Smooth muscle cell (in vitro differentiated cells): ENCODE results near the gene SNTG2. TPM values are rescaled to one million over a fixed set of nuclear protein-coding genes. Genes with fewer than 3 reads are reported as not detected.
"Not testable (repeated sequence)": the region's sequence is repeated elsewhere in the genome, so short reads cannot be mapped to it uniquely, and the experiment has no call there.

Source experiments
- DNase-seq: peaks from one replicate; lab custom pipeline; 2025; ENCODE audit not compliant: unreplicated experiment; lab: John Stamatoyannopoulos, UW
- H2AFZ ChIP-seq: fragments of 200-600 bp; sonication (generic); 2 replicates; pipeline ENCODE4 v1.6.0; 2016; ENCODE audit warnings: antibody characterized with exemption, low read depth, mild to moderate bottlenecking
- H3F3A ChIP-seq: fragments of 200-600 bp; sonication (generic); 2 replicates; pipeline ENCODE4 v1.6.0; 2017; ENCODE audit warnings: antibody characterized with exemption, low read depth
- H3K27ac ChIP-seq: fragments of 200-600 bp; sonication (generic); 2 replicates; pipeline ENCODE4 v1.5.1; 2016; ENCODE audit warnings: low read depth, mild to moderate bottlenecking
- H3K27me3 ChIP-seq: fragments of 200-600 bp; sonication (generic); 2 replicates; pipeline ENCODE4 v1.6.1; 2016; ENCODE audit warnings: low read depth, mild to moderate bottlenecking
- H3K36me3 ChIP-seq: fragments of 200-600 bp; sonication (generic); 2 replicates; pipeline ENCODE4 v1.5.1; 2016; ENCODE audit warnings: low read depth
- H3K4me1 ChIP-seq: fragments of 200-600 bp; sonication (generic); 2 replicates; pipeline ENCODE4 v1.5.1; 2016; ENCODE audit warnings: low read depth
- H3K4me2 ChIP-seq: fragments of 200-600 bp; sonication (generic); 2 replicates; pipeline ENCODE4 v1.6.0; 2016; ENCODE audit warnings: mild to moderate bottlenecking
- H3K4me3 ChIP-seq: fragments of 200-600 bp; sonication (generic); 2 replicates; pipeline ENCODE4 v1.5.1; 2016; ENCODE audit warnings: mild to moderate bottlenecking
- H3K79me2 ChIP-seq: fragments of 200-600 bp; sonication (generic); 2 replicates; pipeline ENCODE4 v1.6.0; 2016; ENCODE audit warnings: low read depth, mild to moderate bottlenecking
- H3K9ac ChIP-seq: fragments of 200-600 bp; sonication (generic); 2 replicates; pipeline ENCODE4 v1.6.0; 2016; ENCODE audit warnings: low read depth
- H3K9me3 ChIP-seq: fragments of 200-600 bp; sonication (generic); replicated peaks from 2 replicates; pipeline ENCODE4 v1.5.1; 2016; ENCODE audit warnings: low read depth
- H4K20me1 ChIP-seq: fragments of 200-600 bp; sonication (generic); 2 replicates; pipeline ENCODE4 v1.6.0; 2016; ENCODE audit warnings: low read depth
- WGBS: methylation state at CpG from one replicate; pipeline ENCODE4 v1.1.7; 2016; ENCODE audit warnings: low lambda C conversion rate; 5-methylcytosine and 5-hydroxymethylcytosine counted together
- polyA plus RNA-seq: library from polyadenylated mRNA; unstranded; fragments of >200 nt; fragmentation: Nextera tagmentation; extraction: Ambion mirVana; gene quantifications from 2 replicates; pipeline ENCODE4 v1.2.1, GENCODE V29; 2016
- total RNA-seq: library from RNA; depleted of rRNA; stranded (reverse); fragments of >200 nt; gene quantifications from 2 replicates; pipeline ENCODE4 v1.2.3, GENCODE V29; 2014
- TF ChIP-seq, protein P1 (sequence below): fragments of 200-600 bp; sonication (generic); IDR thresholded peaks from 2 replicates; pipeline ENCODE4 v1.5.1; 2017; ENCODE audit warnings: borderline replicate concordance, mild to moderate bottlenecking, antibody characterized with exemption; ENCODE audit not compliant: insufficient read depth, poor library complexity, severe bottlenecking

Gene SNTG2
- total and polyA plus RNA-seq, 2 experiments from 2014 or later, result 0.56 TPM; not detected in 1

DNA sequence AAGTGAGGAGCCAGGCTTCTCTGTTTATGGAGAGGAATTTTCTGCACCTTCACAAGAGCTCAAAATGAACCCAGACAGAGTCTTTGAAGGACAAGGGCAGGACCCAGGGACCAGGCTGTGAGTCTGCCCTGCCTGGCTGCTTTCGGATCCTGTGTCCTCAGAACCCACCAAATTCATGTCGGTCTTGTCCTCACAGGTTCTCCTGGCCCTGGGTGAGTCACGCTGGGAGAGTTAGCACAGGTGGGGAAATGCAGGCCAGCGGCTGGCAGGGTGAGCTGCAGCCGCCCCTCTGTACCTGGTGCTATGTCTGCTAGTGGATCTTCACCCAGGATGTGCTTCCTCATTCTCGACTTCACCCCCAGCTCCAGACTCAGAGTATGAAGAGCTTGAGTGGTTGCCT is 426.8 kb downstream of the SNTG2 start:
- H2AFZ ChIP-seq, result no peak overlapping the region
- H3K9me3 ChIP-seq, result no peaks in the 10 kb centered on the region
- no peaks in the 10 kb centered on the region for H3F3A ChIP-seq
- H3K79me2 ChIP-seq, result no peaks in the 10 kb centered on the region
- H3K36me3 ChIP-seq, result no peaks in the 10 kb centered on the region
- 87% methylated on average over 6 of the region's 6 CpGs for WGBS
- H3K9ac ChIP-seq, result no peak overlapping the region
- H4K20me1 ChIP-seq, result no peaks in the 10 kb centered on the region
- no peaks in the 10 kb centered on the region for H3K4me1 ChIP-seq
- no peak overlapping the region for H3K27ac ChIP-seq
- H3K4me2 ChIP-seq, result no peak overlapping the region
- TF ChIP-seq, protein P1, sequence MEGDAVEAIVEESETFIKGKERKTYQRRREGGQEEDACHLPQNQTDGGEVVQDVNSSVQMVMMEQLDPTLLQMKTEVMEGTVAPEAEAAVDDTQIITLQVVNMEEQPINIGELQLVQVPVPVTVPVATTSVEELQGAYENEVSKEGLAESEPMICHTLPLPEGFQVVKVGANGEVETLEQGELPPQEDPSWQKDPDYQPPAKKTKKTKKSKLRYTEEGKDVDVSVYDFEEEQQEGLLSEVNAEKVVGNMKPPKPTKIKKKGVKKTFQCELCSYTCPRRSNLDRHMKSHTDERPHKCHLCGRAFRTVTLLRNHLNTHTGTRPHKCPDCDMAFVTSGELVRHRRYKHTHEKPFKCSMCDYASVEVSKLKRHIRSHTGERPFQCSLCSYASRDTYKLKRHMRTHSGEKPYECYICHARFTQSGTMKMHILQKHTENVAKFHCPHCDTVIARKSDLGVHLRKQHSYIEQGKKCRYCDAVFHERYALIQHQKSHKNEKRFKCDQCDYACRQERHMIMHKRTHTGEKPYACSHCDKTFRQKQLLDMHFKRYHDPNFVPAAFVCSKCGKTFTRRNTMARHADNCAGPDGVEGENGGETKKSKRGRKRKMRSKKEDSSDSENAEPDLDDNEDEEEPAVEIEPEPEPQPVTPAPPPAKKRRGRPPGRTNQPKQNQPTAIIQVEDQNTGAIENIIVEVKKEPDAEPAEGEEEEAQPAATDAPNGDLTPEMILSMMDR, result no peak
- no peak for DNase-seq
- peaks cover 4% of the 10 kb centered on the region for H3K27me3 ChIP-seq
- H3K4me3 ChIP-seq, result no peak overlapping the region

DNA sequence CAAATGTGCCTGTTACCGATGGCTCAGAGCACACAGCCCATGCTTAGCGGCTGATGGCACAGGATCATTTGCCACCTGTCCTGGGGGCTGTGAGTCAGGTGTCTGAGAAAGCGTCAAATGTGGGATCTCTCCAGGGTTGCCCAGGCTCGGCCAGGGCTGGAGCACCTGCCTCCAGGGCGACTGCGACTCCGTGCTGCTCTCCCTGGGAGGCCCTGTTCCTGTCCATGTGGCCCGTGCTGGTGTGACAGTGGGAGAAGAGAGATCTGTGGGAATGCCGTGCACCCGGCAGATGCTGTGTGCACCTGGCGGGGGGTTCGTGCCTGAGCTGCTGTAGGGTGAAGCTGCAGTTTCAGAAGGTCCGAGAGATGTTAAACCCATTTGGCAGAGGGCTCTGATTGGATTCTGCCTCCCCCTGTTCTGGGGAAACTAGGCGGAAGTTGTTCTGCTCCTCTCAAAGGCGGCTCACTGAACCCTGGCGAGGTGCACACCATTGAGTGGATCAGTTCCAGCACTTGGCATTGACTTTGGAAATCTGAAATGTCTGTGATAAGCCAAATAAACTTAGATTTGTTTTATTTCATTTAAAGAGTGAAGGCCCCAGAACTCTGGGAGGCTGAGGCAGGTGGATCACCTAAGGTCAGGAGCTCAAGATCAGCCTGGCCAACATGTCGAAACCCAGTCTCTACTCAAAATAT is 428.0 kb downstream of the SNTG2 start:
- H3K4me1 ChIP-seq, result no peaks in the 10 kb centered on the region
- H3F3A ChIP-seq, result no peaks in the 10 kb centered on the region
- 84% methylated on average over 16 of the region's 17 CpGs for WGBS
- H3K27me3 ChIP-seq, result peaks cover 4% of the 10 kb centered on the region
- H3K27ac ChIP-seq, result no peak overlapping the region
- H2AFZ ChIP-seq, result no peak overlapping the region
- no peaks in the 10 kb centered on the region for H3K9me3 ChIP-seq
- no peaks in the 10 kb centered on the region for H3K36me3 ChIP-seq
- TF ChIP-seq, protein P1, result no peak
- H3K9ac ChIP-seq, result no peak overlapping the region
- DNase-seq, result no peak
- H4K20me1 ChIP-seq, result no peaks in the 10 kb centered on the region
- no peak overlapping the region for H3K4me3 ChIP-seq
- H3K4me2 ChIP-seq, result no peak overlapping the region
- H3K79me2 ChIP-seq, result no peaks in the 10 kb centered on the region

DNA sequence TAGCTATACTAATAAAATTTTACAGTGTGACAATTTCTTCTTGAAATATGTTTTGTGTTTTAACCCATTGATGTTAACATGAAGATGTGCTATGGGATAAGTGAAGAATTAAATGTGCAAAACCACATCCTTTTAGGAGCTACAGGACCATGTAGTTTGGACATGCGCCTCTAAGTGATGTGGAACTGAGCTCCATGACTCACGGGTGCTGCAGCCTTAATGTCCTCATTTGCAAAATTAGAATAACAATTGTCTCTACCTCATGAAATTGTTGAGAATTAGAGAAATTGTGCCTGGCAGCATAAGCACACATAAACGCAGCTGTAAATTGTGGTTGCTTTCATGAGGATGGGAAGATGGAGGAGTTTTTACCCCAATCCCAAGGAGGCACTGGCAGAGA is 431.0 kb downstream of the SNTG2 start:
- no peak for DNase-seq
- TF ChIP-seq, protein P1, result no peak
- Histone ChIP-seq H3K36me3 (no peaks in the 10 kb centered on the region), H4K20me1 (no peaks in the 10 kb centered on the region), H3K27ac (no peak overlapping the region), H3K27me3 (peaks cover 4% of the 10 kb centered on the region), H3K9me3 (no peaks in the 10 kb centered on the region), H2AFZ (no peak overlapping the region), H3K79me2 (no peaks in the 10 kb centered on the region), H3F3A (no peaks in the 10 kb centered on the region), H3K4me3 (no peak overlapping the region), H3K9ac (no peak overlapping the region), H3K4me1 (no peaks in the 10 kb centered on the region), H3K4me2 (no peak overlapping the region)
- 61% methylated on average over 3 of the region's 3 CpGs for whole genome bisulfite sequencing

DNA sequence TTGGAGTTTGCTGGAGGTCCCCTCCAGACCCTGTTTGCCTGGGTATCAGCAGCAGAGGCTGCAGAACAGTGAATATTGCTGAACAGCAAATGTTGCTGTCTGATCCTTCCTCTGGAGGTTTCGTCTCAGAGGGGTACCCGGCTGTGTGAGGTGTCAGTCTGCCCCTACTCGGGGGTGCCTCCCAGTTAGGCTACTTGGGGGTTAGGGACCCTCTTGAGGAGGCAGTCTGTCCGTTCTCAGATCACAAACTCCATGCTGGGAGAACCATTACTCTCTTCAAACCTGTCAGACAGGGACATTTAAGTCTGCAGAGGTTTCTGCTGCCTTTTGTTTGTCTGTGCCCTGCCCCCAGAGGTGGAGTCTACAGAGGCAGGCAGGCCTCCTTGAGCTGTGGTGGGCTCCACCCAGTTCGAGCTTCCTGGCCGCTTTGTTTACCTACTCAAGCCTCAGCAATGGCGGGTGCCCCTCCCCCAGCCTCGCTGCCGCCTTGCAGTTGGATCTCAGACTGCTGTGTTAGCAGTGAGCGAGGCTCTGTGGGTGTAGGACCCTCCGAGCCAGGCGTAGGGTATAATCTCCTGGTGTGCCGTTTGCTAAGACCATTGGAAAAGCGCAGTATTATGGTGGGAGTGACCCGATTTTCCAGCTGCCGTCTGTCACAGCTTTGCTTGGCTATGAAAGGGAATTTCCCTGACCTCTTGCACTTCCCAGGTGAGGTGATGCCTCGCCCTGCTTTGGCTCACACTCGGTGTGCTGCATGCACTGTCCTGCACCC is 437.5 kb downstream of the SNTG2 start:
- H3K4me2 ChIP-seq, result peak overlapping the region; percentile 83
- DNase-seq, H3K36me3 ChIP-seq, H3K9ac ChIP-seq, H3K9me3 ChIP-seq, H4K20me1 ChIP-seq, H3K79me2 ChIP-seq, H3F3A ChIP-seq, H3K4me1 ChIP-seq, H3K27me3 ChIP-seq, H3K27ac ChIP-seq: not testable (repeated sequence)
- H3K4me3 ChIP-seq, result peak overlapping the region; percentile 50
- H2AFZ ChIP-seq, result peak overlapping the region; percentile 97
- 13% methylated on average over 18 of the region's 18 CpGs for WGBS

DNA sequence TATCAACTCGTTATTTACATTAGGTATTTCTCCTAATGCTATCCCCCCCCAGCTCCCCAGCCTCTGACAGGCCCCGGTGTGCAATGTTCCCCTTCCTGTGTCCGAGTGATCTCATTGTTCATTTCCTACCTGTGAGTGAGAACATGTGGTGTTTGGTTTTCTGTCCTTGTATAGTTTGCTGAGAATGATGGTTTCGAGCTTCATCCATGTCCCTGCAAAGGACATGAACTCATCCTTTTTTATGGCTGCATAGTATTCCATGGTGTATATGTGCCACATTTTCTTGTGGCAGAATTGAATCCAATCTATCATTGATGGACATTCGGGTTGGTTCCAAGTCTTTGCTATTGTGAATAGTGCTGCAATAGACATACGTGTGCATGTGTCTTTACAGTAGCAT is 439.5 kb downstream of the SNTG2 start:
- 92% methylated on average over 6 of the region's 6 CpGs for WGBS
- H3F3A ChIP-seq, H3K4me3 ChIP-seq, H3K27ac ChIP-seq, DNase-seq, H3K9me3 ChIP-seq, H3K4me2 ChIP-seq, H4K20me1 ChIP-seq, H3K79me2 ChIP-seq, H3K9ac ChIP-seq, H3K36me3 ChIP-seq, H3K4me1 ChIP-seq, H3K27me3 ChIP-seq, H2AFZ ChIP-seq: not testable (repeated sequence)
